GM23248 (cell line): ENCODE results near the gene CORIN. TPM values are rescaled to one million over a fixed set of nuclear protein-coding genes. Genes with fewer than 3 reads are reported as not detected.

Experiments used
- DNase-seq: peaks from one replicate; pipeline ENCODE4 v3.0.0-alpha.2; 2015
- H2AFZ ChIP-seq: fragments of 200-600 bp; sonication (generic); 2 replicates; pipeline ENCODE4 v1.6.1; 2016; ENCODE audit warnings: antibody characterized with exemption
- H3F3A ChIP-seq: fragments of 200-600 bp; sonication (generic); 2 replicates; pipeline ENCODE4 v1.6.1; 2016; ENCODE audit warnings: mild to moderate bottlenecking, antibody characterized with exemption, mixed run types; ENCODE audit not compliant: insufficient read depth
- H3K27ac ChIP-seq: fragments of 200-600 bp; sonication (generic); 2 replicates; pipeline ENCODE4 v1.5.1; 2016; ENCODE audit warnings: mild to moderate bottlenecking
- H3K27me3 ChIP-seq: fragments of 200-600 bp; sonication (generic); replicated peaks from 2 replicates; pipeline ENCODE4 v1.6.1; 2016; ENCODE audit warnings: mild to moderate bottlenecking; ENCODE audit not compliant: insufficient read depth
- H3K36me3 ChIP-seq: fragments of 200-600 bp; sonication (generic); 2 replicates; pipeline ENCODE4 v1.6.1; 2016; ENCODE audit warnings: low read depth, mild to moderate bottlenecking
- H3K4me1 ChIP-seq: fragments of 200-600 bp; sonication (generic); 2 replicates; pipeline ENCODE4 v1.6.1; 2016; ENCODE audit warnings: mild to moderate bottlenecking; ENCODE audit not compliant: insufficient read depth
- H3K4me2 ChIP-seq: fragments of 200-600 bp; sonication (generic); one replicate; pipeline ENCODE4 v1.6.1; 2016; ENCODE audit warnings: mild to moderate bottlenecking; ENCODE audit not compliant: unreplicated experiment
- H3K4me3 ChIP-seq: fragments of 200-600 bp; sonication (generic); 2 replicates; pipeline ENCODE4 v1.5.1; 2016; ENCODE audit warnings: mild to moderate bottlenecking
- H3K79me2 ChIP-seq: fragments of 200-600 bp; sonication (generic); 2 replicates; pipeline ENCODE4 v1.6.1; 2016; ENCODE audit warnings: mild to moderate bottlenecking; ENCODE audit not compliant: insufficient read depth
- H3K9ac ChIP-seq: fragments of 200-600 bp; sonication (generic); 2 replicates; pipeline ENCODE4 v1.6.1; 2016; ENCODE audit warnings: mild to moderate bottlenecking
- H3K9me2 ChIP-seq: fragments of 200-600 bp; sonication (generic); 2 replicates; pipeline ENCODE4 v1.6.1; 2016; ENCODE audit warnings: mixed run types, mild to moderate bottlenecking, moderate library complexity; ENCODE audit not compliant: insufficient read depth
- H3K9me3 ChIP-seq: fragments of 200-600 bp; sonication (generic); one replicate; pipeline ENCODE4 v1.6.1; 2017; ENCODE audit warnings: low read depth
- H4K20me1 ChIP-seq: fragments of 200-600 bp; sonication (generic); 2 replicates; pipeline ENCODE4 v1.6.0; 2016; ENCODE audit not compliant: insufficient read depth
- EZH2 ChIP-seq: fragments of 200-600 bp; sonication (generic); IDR thresholded peaks from 2 replicates; pipeline ENCODE4 v1.6.1; 2018; ENCODE audit warnings: antibody characterized with exemption, mild to moderate bottlenecking; ENCODE audit not compliant: insufficient read depth, poor library complexity, severe bottlenecking
- EZH2phosphoT487 ChIP-seq: fragments of 200-600 bp; sonication (generic); IDR thresholded peaks from 2 replicates; pipeline ENCODE4 v1.6.1; 2018; ENCODE audit warnings: antibody characterized with exemption, moderate library complexity, mild to moderate bottlenecking, low read depth; ENCODE audit not compliant: insufficient read depth
- WGBS, 2 experiments: methylation state at CpG; one replicate each; pipeline ENCODE4 v1.1.6; 2015 to 2017; ENCODE audit warnings: low lambda C conversion rate in 2 of 2, low coverage in 1 of 2; ENCODE audit errors: missing lambda C conversion rate in 2 of 2; 5-methylcytosine and 5-hydroxymethylcytosine counted together
- in situ Hi-C: fragments of 300-500 bp; cut with MboI; formaldehyde crosslinking; loops from 2 replicates; pipeline ENCODE4 v1.15.0; 2020
- polyA plus RNA-seq: library from polyadenylated mRNA; unstranded; fragments of >200 nt; fragmentation: Nextera tagmentation; extraction: Ambion mirVana; gene quantifications from 2 replicates; pipeline ENCODE4 v1.2.1, GENCODE V29; 2016
- total RNA-seq: library from RNA; depleted of rRNA; stranded (reverse); fragments of >200 nt; shearing (Covaris generic); gene quantifications from 2 replicates; pipeline ENCODE4 v1.2.3, GENCODE V29; 2014

Gene CORIN
- total and polyA plus RNA-seq, 2 experiments from 2014 or later, result 0.70 to 0.86 TPM

- no peaks in the 10 kb centered on the region for H3K9me3 ChIP-seq
- H3K79me2 ChIP-seq, result no peaks in the 10 kb centered on the region
- no peak overlapping the region for H3K4me3 ChIP-seq
- H3F3A ChIP-seq, result peaks cover 13% of the 10 kb centered on the region; the same call in 1 of the 2 replicates
- in situ Hi-C loops, result no loop called here
- H3K4me1 ChIP-seq, result peaks cover 19% of the 10 kb centered on the region
- TF ChIP-seq EZH2phosphoT487 (no peak), EZH2 (no peak)
- no peak overlapping the region for H3K27ac ChIP-seq
- no peak overlapping the region for H3K9ac ChIP-seq
- WGBS, 2 experiments, result 62 to 65% methylated on average over 2 of the region's 2 CpGs
- H3K27me3 ChIP-seq, result no peaks in the 10 kb centered on the region
- no peaks in the 10 kb centered on the region for H4K20me1 ChIP-seq
- H3K9me2 ChIP-seq, result no peaks in the 10 kb centered on the region; the same call in 1 of the 2 replicates
- no peak overlapping the region for H3K4me2 ChIP-seq
- no peak overlapping the region for H2AFZ ChIP-seq
- no peak for DNase-seq
- no peaks in the 10 kb centered on the region for H3K36me3 ChIP-seq
Measured at GRCh38 chr4:47619691-47620090, 218.2 kb downstream of the CORIN start.

- no peaks in the 10 kb centered on the region for H3K9me3 ChIP-seq
- H3K79me2 ChIP-seq, result no peaks in the 10 kb centered on the region
- H4K20me1 ChIP-seq, result no peaks in the 10 kb centered on the region
- H3K4me1 ChIP-seq, result peaks cover 13% of the 10 kb centered on the region
- no peak overlapping the region for H2AFZ ChIP-seq
- H3K27ac ChIP-seq, result no peak overlapping the region
- no peak for DNase-seq
- no peak overlapping the region for H3K4me3 ChIP-seq
- no peaks in the 10 kb centered on the region for H3K36me3 ChIP-seq
- H3F3A ChIP-seq, result peaks cover 7% of the 10 kb centered on the region
- in situ Hi-C loops, result no loop called here
- no peak overlapping the region for H3K4me2 ChIP-seq
- no peak overlapping the region for H3K9ac ChIP-seq
- TF ChIP-seq EZH2, result no peak
- TF ChIP-seq EZH2phosphoT487, result no peak
- no peaks in the 10 kb centered on the region for H3K27me3 ChIP-seq
- H3K9me2 ChIP-seq, result no peaks in the 10 kb centered on the region; the same call in 1 of the 2 replicates
Measured at GRCh38 chr4:47617607-47618006, 220.3 kb downstream of the CORIN start.

GRCh38 chr4:47615385-47615784 lies 222.5 kb downstream of the CORIN start:
- Histone ChIP-seq H3K9me2 (peaks cover 5% of the 10 kb centered on the region; the same call in 1 of the 2 replicates), H3K4me2 (no peak overlapping the region), H3K4me3 (no peak overlapping the region), H3K36me3 (no peaks in the 10 kb centered on the region), H2AFZ (peak overlapping the region; percentile 12; the same call in 1 of the 2 replicates), H3K27me3 (no peaks in the 10 kb centered on the region), H4K20me1 (no peaks in the 10 kb centered on the region), H3K4me1 (peaks cover 26% of the 10 kb centered on the region), H3F3A (peaks cover 24% of the 10 kb centered on the region), H3K9ac (no peak overlapping the region), H3K27ac (no peak overlapping the region), H3K9me3 (no peaks in the 10 kb centered on the region), H3K79me2 (no peaks in the 10 kb centered on the region)
- in situ Hi-C loops, result no loop called here
- TF ChIP-seq EZH2phosphoT487, result no peak
- no peak for TF ChIP-seq EZH2
- DNase-seq, result peak; percentile 60
- 43 to 49% methylated on average over 4 of the region's 4 CpGs for whole genome bisulfite sequencing, 2 experiments

- peak overlapping the region; percentile 40 for H3K27ac ChIP-seq
- peak overlapping the region; percentile 10; the same call in 1 of the 2 replicates for H3K4me3 ChIP-seq
- peak overlapping the region; percentile 63 for H3K4me2 ChIP-seq
- peak overlapping the region; percentile 16 for H2AFZ ChIP-seq
- in situ Hi-C loops, result no loop called here
- WGBS, 2 experiments, result 28 to 30% methylated on average over 4 of the region's 4 CpGs
- H3K9me2 ChIP-seq, result peaks cover 7% of the 10 kb centered on the region; the same call in 1 of the 2 replicates
- H3F3A ChIP-seq, result peaks cover 28% of the 10 kb centered on the region
- H3K27me3 ChIP-seq, result no peaks in the 10 kb centered on the region
- no peaks in the 10 kb centered on the region for H3K79me2 ChIP-seq
- H3K9me3 ChIP-seq, result no peaks in the 10 kb centered on the region
- peaks cover 26% of the 10 kb centered on the region for H3K4me1 ChIP-seq
- peak; percentile 58 for DNase-seq
- H3K9ac ChIP-seq, result no peak overlapping the region
- no peaks in the 10 kb centered on the region for H3K36me3 ChIP-seq
- no peaks in the 10 kb centered on the region for H4K20me1 ChIP-seq
- TF ChIP-seq EZH2phosphoT487 (no peak), EZH2 (no peak)
Measured at GRCh38 chr4:47612116-47613023, 225.5 kb downstream of the CORIN start.
